ENCODE results near the gene APEH.

APEH gene

DNA sequence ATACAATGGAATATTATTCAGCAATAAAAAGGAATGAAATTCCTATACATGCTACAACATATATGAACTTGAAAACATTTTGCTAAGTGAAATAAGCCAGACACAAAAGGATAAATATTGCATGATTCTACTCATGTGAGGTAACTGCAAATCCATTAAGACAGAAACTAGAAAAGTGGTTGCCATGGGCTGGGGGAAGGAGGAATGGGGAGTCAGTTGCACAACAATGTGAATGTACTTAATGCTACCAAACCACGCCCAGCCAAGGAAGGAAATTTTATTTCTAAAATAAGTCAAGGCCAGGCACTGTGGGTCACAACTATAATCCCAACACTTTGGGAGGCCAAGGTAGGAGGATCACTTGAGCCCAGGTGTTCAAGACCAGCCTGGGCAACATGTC lies 59.4 kb downstream of the APEH start:
- no peak for DNase-seq

Data from CD4-positive, alpha-beta T cell treated with Interleukin-4 for 1 hour (primary cell).